Colonic mucosa (tissue), 4 donors: Measurements from ENCODE around the gene DOCK10. TPM values are rescaled to one million over a fixed set of nuclear protein-coding genes. Genes with fewer than 3 reads are reported as not detected.

Experiments used
- DNase-seq: peaks from one replicate; pipeline ENCODE4 v3.0.0-alpha.2; 2020
- H3K27ac ChIP-seq: fragments of 200-600 bp; one replicate; pipeline ENCODE4 v1.8.0; 2021
- H3K27me3 ChIP-seq: fragments of 200-600 bp; one replicate; pipeline ENCODE4 v1.8.0; 2021
- H3K36me3 ChIP-seq: fragments of 200-600 bp; one replicate; pipeline ENCODE4 v1.8.0; 2021
- H3K4me1 ChIP-seq: fragments of 200-600 bp; one replicate; pipeline ENCODE4 v1.8.0; 2021; ENCODE audit warnings: mild to moderate bottlenecking
- H3K4me3 ChIP-seq: fragments of 200-600 bp; one replicate; pipeline ENCODE4 v1.8.0; 2021
- H3K9ac ChIP-seq, 2 donors: one replicate each; pipeline ENCODE4 v1.7.0; 2013; ENCODE audit warnings: control low read depth in 2 of 2, low read depth in 2 of 2, low read length in 2 of 2
- H3K9me3 ChIP-seq: fragments of 200-600 bp; one replicate; pipeline ENCODE4 v1.8.0; 2021
- CTCF ChIP-seq: fragments of 200-600 bp; IDR thresholded peaks from one replicate; pipeline ENCODE4 v1.8.0; 2022; ENCODE audit warnings: antibody characterized with exemption, mild to moderate bottlenecking
- intact Hi-C: fragments of 100-400 bp; cut with DNase I; formaldehyde crosslinking; loops from one replicate; pipeline ENCODE4 v1.14.1; 2022
- total RNA-seq, 2 donors: library from RNA; stranded (reverse); fragmentation: NEBNext Ultra II Directional in 1 of 2; extraction: Animal tissue kit (Norgen Biotek cat#: 25700) in 1 of 2; gene quantifications; one replicate each; pipeline ENCODE4 v1.2.1, GENCODE V29; 2021
- donor health status: healthy.
- donor health status: DM: no; HTN: no; CAD: no.
- donor health status: DM: no; HTN: no; CAD: no.

DOCK10 gene
- total RNA-seq, 2 donors from 2014 or later, result 13.5 to 17.4 TPM

- DNase-seq, result no peak
- intact Hi-C loops, result loop anchor here (5.0 to 10.0 kb wide), 2 partner anchors 202 to 649 kb away; no protein-coding TSS in a partner anchor
- no peak overlapping the region for H3K9ac ChIP-seq
- H3K9me3 ChIP-seq, result no peaks in the 10 kb centered on the region
- H3K27ac ChIP-seq, result no peak overlapping the region
- TF ChIP-seq CTCF, result no peak
- H3K4me1 ChIP-seq, result no peaks in the 10 kb centered on the region
- H3K4me3 ChIP-seq, result no peak overlapping the region
- no peaks in the 10 kb centered on the region for H3K27me3 ChIP-seq
- no peaks in the 10 kb centered on the region for H3K36me3 ChIP-seq
Measured at GRCh38 chr2:225006730-225007129, 35.5 kb downstream of the DOCK10 start.

GRCh38 chr2:225004597-225004996 lies 37.7 kb downstream of the DOCK10 start:
- no peak for TF ChIP-seq CTCF
- Histone ChIP-seq H3K4me3 (no peak overlapping the region), H3K9me3 (no peaks in the 10 kb centered on the region), H3K9ac (no peak overlapping the region), H3K4me1 (no peaks in the 10 kb centered on the region), H3K36me3 (no peaks in the 10 kb centered on the region), H3K27ac (no peak overlapping the region), H3K27me3 (no peaks in the 10 kb centered on the region)
- DNase-seq, result no peak
- intact Hi-C loops, result loop anchor here (10.0 kb wide), 1 partner anchor 200 kb away; no protein-coding TSS in a partner anchor

DNA sequence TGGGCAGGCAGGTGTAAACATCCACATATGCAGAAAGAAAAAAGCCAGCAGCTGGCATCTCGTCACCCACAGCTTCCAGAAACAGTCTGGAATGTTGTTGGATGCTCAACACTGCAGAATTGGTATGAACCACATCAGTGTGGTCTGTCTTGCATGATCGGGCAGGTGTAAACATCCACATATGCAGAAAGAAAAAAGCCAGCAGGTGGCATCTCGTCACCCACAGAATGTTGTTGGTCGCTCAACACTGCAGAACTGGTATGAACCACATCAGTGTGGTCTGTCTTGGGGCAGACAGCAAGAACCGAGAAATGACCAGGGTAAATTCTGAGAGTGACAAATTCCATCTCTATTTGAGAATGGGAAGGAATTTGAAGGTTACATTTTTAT lies 39.6 kb downstream of the DOCK10 start:
- Histone ChIP-seq H3K27me3 (no peaks in the 10 kb centered on the region), H3K9ac (no peak overlapping the region), H3K4me3 (no peak overlapping the region), H3K9me3 (no peaks in the 10 kb centered on the region), H3K27ac (no peak overlapping the region), H3K4me1 (no peaks in the 10 kb centered on the region), H3K36me3 (no peaks in the 10 kb centered on the region)
- TF ChIP-seq CTCF, result no peak
- DNase-seq, result peak; percentile 32
- intact Hi-C loops, result loop anchor here (10.0 kb wide), 1 partner anchor 198 kb away; no protein-coding TSS in a partner anchor

DNA sequence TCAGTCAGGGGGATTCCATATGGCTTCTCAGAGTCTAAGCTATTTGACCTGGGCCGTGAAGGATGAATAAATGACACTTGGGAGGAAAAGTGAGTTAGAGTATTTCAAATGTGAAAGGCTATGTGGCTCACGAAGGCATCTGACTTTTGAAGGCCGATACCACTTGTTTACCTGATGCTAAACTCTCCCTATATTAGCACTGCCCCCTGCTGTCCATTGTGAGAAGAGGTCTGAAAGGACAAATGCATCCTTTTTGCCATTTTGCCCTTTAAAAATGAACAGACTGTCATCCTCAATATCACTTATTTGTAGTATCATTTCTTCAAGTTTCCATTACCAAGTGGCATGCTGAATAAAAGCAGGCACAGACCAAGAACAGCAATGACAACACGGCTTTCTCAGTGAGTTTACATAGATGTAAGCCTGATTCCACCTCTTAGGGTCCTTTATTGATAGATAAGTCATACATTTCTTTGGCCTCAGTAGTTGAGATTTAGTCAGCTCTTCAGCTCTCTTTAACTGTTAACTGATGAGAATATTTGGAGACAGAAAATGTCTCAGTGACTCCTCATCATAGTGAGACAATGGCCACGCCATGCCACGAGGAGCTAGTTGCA lies 40.1 kb downstream of the DOCK10 start:
- Histone ChIP-seq H3K9ac (no peak overlapping the region), H3K9me3 (no peaks in the 10 kb centered on the region), H3K36me3 (no peaks in the 10 kb centered on the region), H3K4me3 (no peak overlapping the region), H3K27ac (no peak overlapping the region), H3K27me3 (no peaks in the 10 kb centered on the region), H3K4me1 (no peaks in the 10 kb centered on the region)
- peak; percentile 83 for DNase-seq
- TF ChIP-seq CTCF, result peak; percentile 60
- intact Hi-C loops, result loop anchor here (10.0 kb wide), 1 partner anchor 197 kb away; no protein-coding TSS in a partner anchor

DNA sequence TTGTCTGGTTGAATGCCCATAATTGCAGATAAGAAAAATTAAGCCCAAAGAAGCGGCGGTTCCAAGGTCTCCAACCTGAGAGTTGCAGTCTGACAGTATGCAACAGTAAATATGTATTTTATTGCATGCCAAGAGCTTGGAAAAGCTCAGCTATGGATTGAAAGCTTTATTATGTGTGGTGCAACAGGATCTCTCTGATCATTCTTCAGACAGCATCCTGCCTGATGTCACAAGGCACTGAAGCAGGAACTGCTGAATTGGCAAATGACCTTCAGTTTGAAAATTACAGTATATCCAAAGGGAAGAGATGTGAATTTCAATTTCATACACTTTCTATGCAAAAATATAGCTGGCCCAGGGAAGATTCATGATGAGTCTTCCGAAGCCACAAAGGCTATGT lies 42.5 kb downstream of the DOCK10 start:
- Histone ChIP-seq H3K36me3 (no peaks in the 10 kb centered on the region), H3K27ac (no peak overlapping the region), H3K4me3 (no peak overlapping the region), H3K4me1 (no peaks in the 10 kb centered on the region), H3K9me3 (no peaks in the 10 kb centered on the region), H3K9ac (no peak overlapping the region), H3K27me3 (no peaks in the 10 kb centered on the region)
- TF ChIP-seq CTCF, result no peak
- intact Hi-C loops, result loop anchor here (10.0 kb wide), 2 partner anchors 65 to 195 kb away; no protein-coding TSS in a partner anchor
- no peak for DNase-seq
